Subcutaneous abdominal adipose tissue (tissue), 5 donors: ENCODE measurements around the gene ITCH.
"Not testable (repeated sequence)": the region's sequence is repeated elsewhere in the genome, so short reads cannot be mapped to it uniquely, and the experiment has no call there.

Experiments used
- H3K27ac ChIP-seq: one replicate; pipeline ENCODE4 v1.7.0; 2013; ENCODE audit warnings: low read depth, mild to moderate bottlenecking, inconsistent platforms, low read length, moderate library complexity
- H3K27me3 ChIP-seq, 5 donors: one replicate each; pipeline ENCODE4 v1.7.0; 2013; ENCODE audit warnings: low read length in 5 of 5, inconsistent platforms in 1 of 5; ENCODE audit not compliant: control insufficient read depth in 5 of 5, insufficient read depth in 4 of 5
- H3K36me3 ChIP-seq, 5 donors: one replicate each; pipeline ENCODE4 v1.7.0; 2013; ENCODE audit warnings: low read length in 5 of 5; ENCODE audit not compliant: control insufficient read depth in 5 of 5, insufficient read depth in 5 of 5
- H3K4me1 ChIP-seq, 5 donors: one replicate each; pipeline ENCODE4 v1.7.0; 2013; ENCODE audit warnings: low read length in 5 of 5, mild to moderate bottlenecking in 3 of 5, moderate library complexity in 1 of 5; ENCODE audit not compliant: control insufficient read depth in 5 of 5, insufficient read depth in 5 of 5
- H3K4me3 ChIP-seq, 5 donors: one replicate each; pipeline ENCODE4 v1.7.0; 2013; ENCODE audit warnings: low read length in 5 of 5, low read depth in 1 of 5
- H3K9ac ChIP-seq, 5 donors: one replicate each; pipeline ENCODE4 v1.7.0; 2013; ENCODE audit warnings: low read length in 5 of 5, mild to moderate bottlenecking in 4 of 5, moderate library complexity in 3 of 5
- H3K9me3 ChIP-seq, 5 donors: one replicate each; pipeline ENCODE4 v1.7.0; 2013; ENCODE audit warnings: low read length in 5 of 5; ENCODE audit not compliant: control insufficient read depth in 5 of 5
- donor health status: healthy.
- donor health status: healthy.
- donor health status: healthy.
- donor health status: healthy.
- donor health status: healthy.

ITCH gene

GRCh38 chr20:34512266-34512954 is 149.3 kb downstream of the ITCH start:
- Histone ChIP-seq H3K9ac (no peak overlapping the region), H3K9me3 (no peaks in the 10 kb centered on the region), H3K27me3 (no peaks in the 10 kb centered on the region), H3K4me1 (peaks cover 0 to 25% (median 20%) of the 10 kb centered on the region in 5 donors), H3K27ac (peak overlapping the region; percentile 3), H3K36me3 (peaks cover 10 to 25% (median 11%) of the 10 kb centered on the region in 5 donors), H3K4me3 (no peak overlapping the region)

DNA sequence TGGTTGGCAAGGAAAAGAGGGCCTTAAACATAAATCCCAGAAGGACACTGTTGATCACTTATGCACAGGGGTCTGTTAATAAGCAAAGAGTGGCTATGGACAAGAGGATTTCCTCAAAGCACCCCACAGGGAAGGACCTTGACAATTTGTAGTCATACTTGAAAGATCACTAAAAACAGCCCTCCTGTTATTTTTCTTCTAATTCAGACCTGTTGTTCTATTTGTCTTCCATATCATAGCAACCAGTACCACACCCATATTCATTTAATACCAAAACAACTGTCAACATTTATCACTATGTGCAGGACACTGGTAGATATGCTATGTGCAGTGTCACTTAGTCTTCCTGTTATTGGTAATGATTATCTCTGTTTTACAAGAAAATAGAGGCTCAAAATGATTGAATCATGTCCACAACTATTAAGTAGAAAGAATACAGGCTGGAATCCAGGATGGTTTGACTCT is 149.9 kb downstream of the ITCH start:
- no peak overlapping the region for H3K9ac ChIP-seq

GRCh38 chr20:34514034-34514433 is 151.0 kb downstream of the ITCH start:
- not testable (repeated sequence) for H3K9me3 ChIP-seq, H3K27me3 ChIP-seq, H3K9ac ChIP-seq, H3K27ac ChIP-seq, H3K4me3 ChIP-seq
- peaks cover 0 to 12% (median 3%) of the 10 kb centered on the region in 5 donors for H3K36me3 ChIP-seq
- H3K4me1 ChIP-seq: peaks cover 0 to 28% (median 23%) of the 10 kb centered on the region in 5 donors

More for the DNA sequence above, 149.9 kb downstream of the ITCH start:
- H3K27ac ChIP-seq: peak overlapping the region; percentile 3
- no peaks in the 10 kb centered on the region for H3K27me3 ChIP-seq
- peaks cover 4 to 20% (median 6%) of the 10 kb centered on the region in 5 donors for H3K36me3 ChIP-seq
- no peak overlapping the region for H3K4me3 ChIP-seq
- H3K4me1 ChIP-seq: peaks cover 0 to 25% (median 23%) of the 10 kb centered on the region in 5 donors
- H3K9me3 ChIP-seq: no peaks in the 10 kb centered on the region

DNA sequence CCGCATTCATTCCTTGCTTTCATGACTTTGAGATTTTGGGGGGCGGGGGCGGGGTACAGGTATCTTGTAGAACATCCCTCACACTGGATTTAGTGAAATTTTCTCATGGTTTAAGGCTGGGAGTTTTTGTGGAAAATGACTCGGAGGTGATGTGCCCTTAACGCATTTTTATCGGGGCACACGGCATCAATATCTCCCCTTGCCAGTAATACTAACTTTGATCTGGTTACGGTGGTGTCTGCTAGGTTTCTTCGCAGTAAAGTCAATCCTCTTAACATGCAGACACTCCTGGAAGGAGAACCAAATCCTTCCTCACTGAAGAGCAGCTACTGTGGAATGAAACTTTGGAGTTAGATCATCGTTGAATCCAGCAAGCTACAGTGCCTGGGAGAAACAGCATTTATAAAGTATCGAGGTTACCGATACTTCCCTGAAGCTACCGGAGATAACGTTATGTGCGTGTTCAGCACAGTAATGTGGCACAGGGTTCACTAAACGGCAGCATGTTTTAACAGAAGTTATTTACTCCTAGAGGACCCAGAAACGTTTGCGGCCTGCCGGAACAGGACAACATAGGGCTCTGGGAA is 151.9 kb downstream of the ITCH start:
- Histone ChIP-seq H3K4me1 (peaks cover 0 to 28% (median 23%) of the 10 kb centered on the region in 5 donors), H3K27me3 (no peaks in the 10 kb centered on the region), H3K27ac (peak overlapping the region; percentile 91), H3K9me3 (no peaks in the 10 kb centered on the region), H3K36me3 (peaks cover 0 to 14% (median 3%) of the 10 kb centered on the region in 5 donors), H3K4me3 (peak overlapping the region; percentile 91 to 96 (median 93)), H3K9ac (peak overlapping the region; percentile 52 to 97 (median 95))

DNA sequence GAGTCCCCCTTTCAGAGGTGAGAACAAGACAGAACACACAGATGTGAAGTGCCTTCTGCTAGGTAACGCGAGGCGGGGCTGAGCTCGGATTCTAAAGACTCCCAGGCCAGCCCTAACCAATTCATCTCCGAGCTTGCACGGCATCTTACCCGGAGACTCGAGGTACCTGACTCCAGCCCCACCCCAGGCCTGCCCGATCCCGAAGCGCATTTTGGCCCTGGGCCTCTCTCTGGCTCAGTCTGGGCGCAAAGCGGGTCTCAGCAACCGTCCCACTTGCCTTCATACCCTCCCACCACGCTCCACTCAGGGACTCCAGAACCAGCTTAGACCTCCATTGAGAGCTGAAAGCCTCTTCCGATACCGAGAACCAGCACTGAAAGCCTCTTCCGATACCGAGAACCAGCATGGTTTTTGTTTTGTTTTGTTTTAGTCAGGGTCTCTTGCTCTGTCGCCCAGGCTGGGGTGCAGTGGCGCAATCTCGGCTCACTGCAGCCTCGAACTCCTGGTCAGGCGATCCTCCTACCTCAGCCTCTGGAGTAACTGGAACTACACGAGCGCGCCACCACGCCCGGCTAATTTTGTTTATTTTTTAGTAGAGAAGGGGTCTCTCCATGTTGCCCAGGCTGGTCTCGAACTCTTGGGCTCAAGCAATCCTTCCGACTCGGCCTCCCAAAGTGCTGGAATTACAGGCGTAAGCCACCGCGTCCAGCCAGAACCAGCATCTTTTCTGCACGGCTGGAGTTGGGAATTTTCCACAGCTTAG is 152.6 kb downstream of the ITCH start:
- Histone ChIP-seq H3K36me3 (peaks cover 0 to 14% (median 3%) of the 10 kb centered on the region in 5 donors), H3K27ac (peak overlapping the region; percentile 91), H3K4me3 (peak overlapping the region; percentile 91 to 96 (median 93)), H3K27me3 (no peaks in the 10 kb centered on the region), H3K4me1 (peaks cover 0 to 28% (median 23%) of the 10 kb centered on the region in 5 donors), H3K9me3 (no peaks in the 10 kb centered on the region), H3K9ac (peak overlapping the region; percentile 73 to 97 (median 95))

GRCh38 chr20:34516247-34517113 is 153.4 kb downstream of the ITCH start, which contains the start of gene DYNLRB1:
Gene DYNLRB1 (plus strand): TSS chr20:34516422. CDS start chr20:34516459, 37 bp downstream.
- H3K9me3 ChIP-seq: no peaks in the 10 kb centered on the region
- no peaks in the 10 kb centered on the region for H3K27me3 ChIP-seq
- H3K36me3 ChIP-seq: peaks cover 0 to 14% (median 3%) of the 10 kb centered on the region in 5 donors
- H3K9ac ChIP-seq: peak within 1 kb of the TSS; percentile 73 to 97 (median 95)
- peak within 1 kb of the TSS; percentile 91 for H3K27ac ChIP-seq
- peaks cover 0 to 28% (median 23%) of the 10 kb centered on the region in 5 donors for H3K4me1 ChIP-seq
- peak within 1 kb of the TSS; percentile 91 to 96 (median 93) for H3K4me3 ChIP-seq

DNA sequence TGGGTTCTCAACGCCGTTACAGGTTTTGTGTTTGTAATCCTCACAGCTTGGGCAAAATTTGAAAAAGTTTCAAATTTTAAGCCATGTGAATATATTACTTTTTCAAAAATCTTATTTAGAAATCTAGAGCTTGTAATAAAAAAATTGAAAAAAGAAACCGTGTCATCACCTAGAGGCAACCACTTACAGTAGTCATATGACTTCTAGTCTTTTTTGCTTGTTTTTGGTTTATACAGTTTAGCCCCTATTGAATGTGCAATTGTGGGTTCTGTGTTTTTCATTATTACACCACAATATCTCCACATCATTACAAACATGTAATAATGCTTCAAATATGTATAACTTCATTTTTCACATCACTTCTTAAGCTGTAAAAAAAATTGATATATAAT is 154.0 kb downstream of the ITCH start:
- H3K27ac ChIP-seq: peak overlapping the region; percentile 91
- H3K27me3 ChIP-seq: no peaks in the 10 kb centered on the region
- H3K9me3 ChIP-seq: no peaks in the 10 kb centered on the region
- peaks cover 0 to 28% (median 23%) of the 10 kb centered on the region in 5 donors for H3K4me1 ChIP-seq
- H3K36me3 ChIP-seq: peaks cover 0 to 11% (median 3%) of the 10 kb centered on the region in 5 donors
- H3K9ac ChIP-seq: peak overlapping the region; percentile 35 to 97 (median 95)
- H3K4me3 ChIP-seq: peak overlapping the region; percentile 88 to 96 (median 93)

GRCh38 chr20:34518863-34519262 is 155.8 kb downstream of the ITCH start:
- H3K4me3 ChIP-seq, H3K9ac ChIP-seq, H3K27ac ChIP-seq, H3K9me3 ChIP-seq, H3K27me3 ChIP-seq, H3K36me3 ChIP-seq: not testable (repeated sequence)
- H3K4me1 ChIP-seq: peaks cover 8 to 39% (median 35%) of the 10 kb centered on the region in 5 donors

DNA sequence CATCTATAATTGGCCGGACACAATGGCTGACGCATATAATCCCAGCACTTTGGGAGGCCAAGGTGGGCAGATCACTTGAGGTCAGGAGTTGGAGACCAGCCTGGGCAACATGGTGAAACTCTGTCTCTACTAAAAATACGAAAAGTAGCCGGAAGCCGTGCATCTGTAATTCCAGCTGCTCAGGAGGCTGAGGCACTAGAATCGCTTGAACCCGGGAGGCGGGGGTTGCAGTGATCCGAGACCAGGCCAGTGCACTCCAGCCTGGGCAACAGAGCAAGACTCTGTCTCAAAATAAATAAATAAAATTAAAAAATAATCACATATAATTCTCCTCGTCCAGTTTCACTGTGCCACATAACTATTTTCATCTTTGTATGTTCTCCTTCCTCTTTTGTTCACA is 156.8 kb downstream of the ITCH start:
- H3K4me3 ChIP-seq, H3K27me3 ChIP-seq, H3K9ac ChIP-seq, H3K9me3 ChIP-seq, H3K36me3 ChIP-seq, H3K27ac ChIP-seq: not testable (repeated sequence)
- peaks cover 9 to 47% (median 38%) of the 10 kb centered on the region in 5 donors for H3K4me1 ChIP-seq
